ENCODE data around the gene FRK.
"Not testable (repeated sequence)": the region's sequence is repeated elsewhere in the genome, so short reads cannot be mapped to it uniquely, and the experiment has no call there.

Gene FRK

DNA sequence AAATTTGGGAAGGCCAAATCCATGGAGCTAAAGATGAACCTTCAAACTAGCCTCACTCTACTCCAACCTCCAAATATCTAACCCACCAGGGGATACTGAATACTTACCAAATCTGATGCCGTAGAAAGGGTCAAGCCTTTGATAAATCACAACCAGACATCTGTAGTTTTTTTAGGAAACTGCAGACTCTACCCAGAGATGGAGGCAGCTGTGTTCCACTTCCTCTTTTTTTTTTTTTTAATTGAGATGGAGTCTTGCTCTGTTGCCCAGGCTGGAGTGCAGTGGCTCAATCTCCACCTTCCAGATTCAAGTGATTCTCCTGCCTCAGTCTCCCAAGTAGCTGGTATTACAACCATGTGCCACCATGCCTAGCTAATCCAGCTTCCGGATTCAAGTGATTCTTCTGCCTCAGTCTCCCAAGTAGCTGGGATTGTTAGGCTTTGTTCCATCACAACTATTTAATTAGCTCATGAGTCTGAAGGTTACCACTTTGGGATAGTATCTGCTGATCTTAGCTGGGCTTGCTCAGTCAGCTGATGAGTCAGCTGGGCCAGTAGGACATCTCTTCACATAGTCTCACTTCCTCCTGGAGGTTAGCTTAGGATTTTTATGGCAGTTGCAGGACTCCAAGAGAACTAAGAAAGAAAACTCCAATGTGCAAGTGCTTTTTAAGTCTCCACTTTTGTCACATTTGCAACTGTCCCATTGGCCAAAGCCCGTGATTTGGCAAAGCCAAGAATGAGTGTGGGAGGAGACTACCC, 13.3 kb downstream of the FRK start:
- TF ChIP-seq, protein P1, sequence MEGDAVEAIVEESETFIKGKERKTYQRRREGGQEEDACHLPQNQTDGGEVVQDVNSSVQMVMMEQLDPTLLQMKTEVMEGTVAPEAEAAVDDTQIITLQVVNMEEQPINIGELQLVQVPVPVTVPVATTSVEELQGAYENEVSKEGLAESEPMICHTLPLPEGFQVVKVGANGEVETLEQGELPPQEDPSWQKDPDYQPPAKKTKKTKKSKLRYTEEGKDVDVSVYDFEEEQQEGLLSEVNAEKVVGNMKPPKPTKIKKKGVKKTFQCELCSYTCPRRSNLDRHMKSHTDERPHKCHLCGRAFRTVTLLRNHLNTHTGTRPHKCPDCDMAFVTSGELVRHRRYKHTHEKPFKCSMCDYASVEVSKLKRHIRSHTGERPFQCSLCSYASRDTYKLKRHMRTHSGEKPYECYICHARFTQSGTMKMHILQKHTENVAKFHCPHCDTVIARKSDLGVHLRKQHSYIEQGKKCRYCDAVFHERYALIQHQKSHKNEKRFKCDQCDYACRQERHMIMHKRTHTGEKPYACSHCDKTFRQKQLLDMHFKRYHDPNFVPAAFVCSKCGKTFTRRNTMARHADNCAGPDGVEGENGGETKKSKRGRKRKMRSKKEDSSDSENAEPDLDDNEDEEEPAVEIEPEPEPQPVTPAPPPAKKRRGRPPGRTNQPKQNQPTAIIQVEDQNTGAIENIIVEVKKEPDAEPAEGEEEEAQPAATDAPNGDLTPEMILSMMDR (IDR thresholded peaks at IDR 0.05; ENCODE audit: extremely low read depth, missing control alignments) = no peak
- DNase-seq (ENCODE audit: low spot score) = no peak

DNA sequence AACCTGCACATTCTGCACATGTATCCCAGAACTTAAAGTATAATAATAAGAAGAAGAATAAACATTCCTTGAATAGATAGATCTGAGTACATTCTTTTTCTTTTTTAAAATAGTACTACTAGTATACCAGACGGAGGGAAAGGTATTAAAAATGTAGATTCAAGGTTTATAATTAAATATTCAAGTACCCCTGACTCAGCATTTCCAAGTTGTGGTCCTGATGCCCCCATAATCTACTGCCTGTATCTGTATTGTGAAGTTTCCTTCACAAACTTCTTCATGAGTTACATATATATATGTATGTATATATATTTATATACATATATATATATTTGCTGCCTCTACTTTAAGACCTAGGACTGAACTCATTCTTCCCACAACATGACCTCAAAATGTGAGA, 14.0 kb downstream of the FRK start:
- no peak for DNase-seq (ENCODE audit: low spot score)
- TF ChIP-seq, protein P1 (IDR thresholded peaks at IDR 0.05; ENCODE audit: extremely low read depth, missing control alignments) = no peak

DNA sequence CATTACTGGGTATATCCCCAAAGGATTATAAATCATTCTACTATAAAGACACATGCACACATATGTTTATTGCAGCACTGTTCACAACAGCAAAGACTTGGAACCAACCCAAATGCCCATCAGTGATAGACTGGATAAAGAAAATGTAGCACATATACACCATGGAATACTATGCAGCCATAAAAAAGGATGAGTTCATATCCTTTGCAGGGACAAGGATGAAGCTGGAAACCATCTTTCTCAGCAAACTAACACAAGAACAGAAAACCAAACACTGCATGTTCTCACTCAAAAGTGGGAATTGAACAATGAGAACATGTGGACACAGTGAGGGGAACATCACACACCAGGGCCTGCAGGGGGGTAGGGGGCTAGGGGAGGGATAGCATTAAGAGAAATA, 14.4 kb downstream of the FRK start:
- not testable (repeated sequence) for DNase-seq (ENCODE audit: low spot score)

DNA sequence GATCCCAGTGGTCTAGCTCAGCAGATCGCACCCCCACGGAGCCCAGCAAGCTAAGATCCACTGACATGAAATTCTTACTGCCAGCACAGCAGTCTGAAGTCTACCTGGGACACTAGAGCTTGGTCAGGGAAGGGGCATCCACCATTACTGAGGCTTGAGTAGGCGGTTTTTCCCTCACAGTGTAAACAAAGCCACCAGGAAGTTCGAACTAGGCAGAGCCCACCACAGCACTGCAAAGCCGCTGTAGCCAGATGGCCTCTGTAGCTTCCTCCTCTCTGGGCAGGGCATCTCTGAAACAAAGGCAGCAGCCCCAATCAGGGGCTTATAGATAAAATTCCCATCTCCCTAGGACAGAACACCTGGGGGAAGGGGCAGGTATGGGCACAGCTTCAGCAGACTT, 18.8 kb downstream of the FRK start:
- DNase-seq (ENCODE audit: low spot score) = no peak
- TF ChIP-seq, protein P1 (IDR thresholded peaks at IDR 0.05; ENCODE audit: extremely low read depth, missing control alignments) = no peak

DNA sequence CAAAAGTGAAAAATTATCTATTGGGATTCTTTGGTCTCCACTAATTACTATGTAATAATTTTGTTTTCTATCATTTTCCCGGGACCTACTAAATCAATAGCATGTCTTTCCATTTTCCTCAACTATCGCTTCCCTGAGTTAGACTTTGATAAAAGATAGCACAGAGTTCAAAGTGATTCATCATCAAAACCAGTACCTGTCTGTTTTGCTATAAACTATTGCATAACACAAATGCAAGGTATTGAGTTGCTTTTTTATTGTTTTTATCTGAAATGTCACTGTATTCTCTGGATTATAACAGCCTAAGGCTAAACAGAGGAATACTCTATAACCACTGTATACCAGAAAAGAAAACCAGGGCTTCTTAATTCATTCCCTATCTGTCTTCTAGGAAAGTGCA, 19.7 kb downstream of the FRK start:
- TF ChIP-seq, protein P1 (IDR thresholded peaks at IDR 0.05; ENCODE audit: extremely low read depth, missing control alignments) = no peak
- no peak for DNase-seq (ENCODE audit: low spot score)

DNA sequence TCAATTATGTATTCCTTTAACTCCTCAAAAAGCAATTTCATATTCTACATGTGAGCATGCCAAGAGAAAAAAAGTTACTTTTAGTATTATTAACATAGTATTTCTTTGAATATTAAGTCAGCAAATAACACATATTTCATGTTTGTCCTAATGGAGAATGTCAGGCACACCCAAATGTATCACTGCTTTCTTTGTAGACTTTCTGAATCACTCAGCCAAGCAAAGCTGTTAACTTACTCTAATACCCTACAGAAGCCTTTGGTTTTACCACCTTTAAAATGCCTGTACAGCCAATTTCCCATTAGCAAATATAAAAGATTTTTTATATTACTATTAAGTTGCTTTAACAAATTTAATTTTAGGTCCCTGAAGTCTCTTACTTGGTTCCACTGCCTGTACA, 23.8 kb downstream of the FRK start:
- DNase-seq (ENCODE audit: low spot score) = no peak
- TF ChIP-seq, protein P1 (IDR thresholded peaks at IDR 0.05; ENCODE audit: extremely low read depth, missing control alignments) = no peak

DNA sequence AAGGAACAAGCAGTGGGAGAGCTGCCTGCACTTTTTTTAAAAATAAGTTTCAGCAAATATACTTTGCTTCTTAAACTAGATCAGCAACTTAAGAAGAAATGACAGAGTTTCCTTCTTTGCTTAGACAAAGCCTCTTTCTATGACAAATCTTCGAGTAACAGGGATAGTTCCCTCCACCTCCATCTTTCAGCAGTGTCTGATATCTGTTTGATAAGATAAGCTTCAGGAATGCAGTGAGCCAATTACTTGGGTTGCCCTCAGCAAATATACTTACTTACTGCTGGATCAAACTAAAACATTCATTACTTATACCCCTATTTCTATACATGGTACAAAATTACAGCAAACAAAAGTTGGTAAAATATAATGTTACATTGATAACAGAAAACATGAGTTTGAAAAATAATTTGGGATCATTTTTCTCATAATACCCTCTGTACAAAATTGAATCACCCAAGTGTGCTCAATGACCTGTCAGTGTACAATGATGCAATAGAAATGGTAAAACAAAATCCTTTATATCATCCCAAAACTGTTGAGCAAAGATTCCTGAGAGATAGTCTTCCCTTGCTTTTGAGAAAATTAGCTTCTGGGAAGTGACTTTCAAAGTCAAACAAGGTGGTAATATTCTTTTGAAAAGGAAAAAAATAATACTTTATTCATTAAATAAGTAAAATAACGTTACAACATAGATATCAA, 24.5 kb downstream of the FRK start:
- DNase-seq (ENCODE audit: low spot score) = no peak
- TF ChIP-seq, protein P1 (IDR thresholded peaks at IDR 0.05; ENCODE audit: extremely low read depth, missing control alignments) = no peak
